Stimulated activated CD8-positive, alpha-beta memory T cell treated with anti-CD3 and anti-CD28 coated beads, Interleukin-4, amount 100 ng/mL, for 4 hours (primary cell): Measurements from ENCODE around the gene SSBP4.

Source experiments
- DNase-seq, 2 donors: peaks; one replicate each; pipeline ENCODE4 v3.0.0-alpha.2; 2020; ENCODE audit warnings: low read depth in 2 of 2, low spot score in 1 of 2

The SSBP4 gene

GRCh38 chr19:18483119-18483890, 64.1 kb downstream of the SSBP4 start:
- DNase-seq = no peak
